Measurements from ENCODE around the gene CCDC6. TPM values are rescaled to one million over a fixed set of nuclear protein-coding genes. Genes with fewer than 3 reads are reported as not detected.

Gene CCDC6
- total RNA-seq, 2 experiments from 2014 or later, result 21.6 to 22.1 TPM

DNA sequence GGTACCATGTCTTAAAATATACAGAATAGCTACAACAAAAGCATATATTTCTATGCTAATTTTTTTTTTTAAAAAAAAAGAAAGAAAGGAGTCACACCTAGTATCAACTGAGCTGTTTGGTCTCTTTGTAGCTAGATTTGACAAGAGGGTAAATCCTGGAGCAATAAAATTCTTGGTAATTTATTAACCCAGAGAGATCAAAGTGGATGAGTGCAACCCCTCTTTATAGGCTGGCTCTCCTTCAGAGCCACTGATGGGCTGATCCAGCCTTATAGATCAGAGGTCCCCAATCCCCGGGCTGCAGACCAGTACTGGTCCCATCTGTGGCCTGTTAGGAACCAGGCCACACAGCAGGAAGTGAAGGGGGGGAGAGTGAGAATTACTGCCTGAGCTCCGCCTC is 133.3 kb downstream of the CCDC6 start:
- intact Hi-C loops (cut with DNase I, micrococcal nuclease), result no loop called here
- no peak for DNase-seq
- CTCF ChIA-PET, result no interaction called here
- H3K9me3 Mint-ChIP-seq, result peaks cover 5% of the 10 kb centered on the region
- no peak for ATAC-seq (ENCODE audit: poor library complexity)
- no peaks in the 10 kb centered on the region for H3K4me1 Mint-ChIP-seq (ENCODE audit: low read depth)
- TF ChIP-seq, protein P1, sequence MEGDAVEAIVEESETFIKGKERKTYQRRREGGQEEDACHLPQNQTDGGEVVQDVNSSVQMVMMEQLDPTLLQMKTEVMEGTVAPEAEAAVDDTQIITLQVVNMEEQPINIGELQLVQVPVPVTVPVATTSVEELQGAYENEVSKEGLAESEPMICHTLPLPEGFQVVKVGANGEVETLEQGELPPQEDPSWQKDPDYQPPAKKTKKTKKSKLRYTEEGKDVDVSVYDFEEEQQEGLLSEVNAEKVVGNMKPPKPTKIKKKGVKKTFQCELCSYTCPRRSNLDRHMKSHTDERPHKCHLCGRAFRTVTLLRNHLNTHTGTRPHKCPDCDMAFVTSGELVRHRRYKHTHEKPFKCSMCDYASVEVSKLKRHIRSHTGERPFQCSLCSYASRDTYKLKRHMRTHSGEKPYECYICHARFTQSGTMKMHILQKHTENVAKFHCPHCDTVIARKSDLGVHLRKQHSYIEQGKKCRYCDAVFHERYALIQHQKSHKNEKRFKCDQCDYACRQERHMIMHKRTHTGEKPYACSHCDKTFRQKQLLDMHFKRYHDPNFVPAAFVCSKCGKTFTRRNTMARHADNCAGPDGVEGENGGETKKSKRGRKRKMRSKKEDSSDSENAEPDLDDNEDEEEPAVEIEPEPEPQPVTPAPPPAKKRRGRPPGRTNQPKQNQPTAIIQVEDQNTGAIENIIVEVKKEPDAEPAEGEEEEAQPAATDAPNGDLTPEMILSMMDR (IDR thresholded peaks at IDR 0.05), result no peak
- H3K9me3 ChIP-seq (ENCODE audit: control insufficient read depth in 1 of 2, insufficient read depth in 1 of 2, low read length in 2 of 2), result peaks cover 0 to 12% of the 10 kb centered on the region in 2 experiments
- H3K4me3 ChIP-seq (ENCODE audit: low read length), result no peak overlapping the region
- H3K27me3 ChIP-seq (ENCODE audit: control insufficient read depth in 1 of 2, insufficient read depth in 2 of 2, low read length in 2 of 2), result no peaks in the 10 kb centered on the region
- H3K4me3 Mint-ChIP-seq, result no peak overlapping the region
- H3K4me1 ChIP-seq (ENCODE audit: insufficient read depth, low read length), result no peaks in the 10 kb centered on the region
- POLR2A ChIA-PET, result no interaction called here
- no peak overlapping the region for H3K27ac ChIP-seq (ENCODE audit: low read depth in 1 of 2, low read length in 2 of 2)
- no peak overlapping the region for H3K27ac Mint-ChIP-seq
- H3K36me3 Mint-ChIP-seq (ENCODE audit: low read depth), result no peaks in the 10 kb centered on the region
- H3K27me3 Mint-ChIP-seq, result no peaks in the 10 kb centered on the region
- H3K36me3 ChIP-seq (ENCODE audit: insufficient read depth, low read length), result no peaks in the 10 kb centered on the region

DNA sequence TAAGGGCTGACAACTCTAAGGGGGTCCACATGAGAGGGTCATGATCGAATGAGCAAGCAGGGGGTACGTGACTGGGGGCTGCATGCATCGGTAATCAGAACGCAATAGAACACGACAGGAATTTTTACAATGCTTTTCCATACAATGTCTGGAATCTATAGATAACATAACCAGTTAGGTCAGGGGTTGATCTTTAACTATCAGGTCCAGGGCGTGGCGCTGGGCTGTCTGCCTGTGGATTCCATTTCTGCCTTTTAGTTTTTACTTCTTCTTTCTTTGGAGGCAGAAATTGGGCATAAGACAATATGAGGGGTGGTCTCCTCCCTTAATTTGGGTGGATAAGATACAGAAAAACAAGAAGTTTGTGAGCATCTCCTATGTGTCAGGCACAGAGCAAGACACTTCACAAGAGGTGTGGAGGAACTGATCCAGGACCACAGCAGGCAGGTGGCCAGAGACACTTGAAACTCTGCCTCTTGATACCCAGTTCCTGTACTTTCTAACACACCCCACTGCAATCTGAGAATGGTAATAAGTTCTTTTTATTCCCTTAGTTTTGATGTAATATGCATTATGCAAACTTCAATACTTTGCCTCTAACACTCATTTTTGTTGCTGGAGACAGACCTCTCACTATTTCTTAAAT is 135.1 kb downstream of the CCDC6 start:
- CTCF ChIA-PET, result no interaction called here
- ATAC-seq (ENCODE audit: poor library complexity), result no peak
- H3K27me3 Mint-ChIP-seq, result no peaks in the 10 kb centered on the region
- no peaks in the 10 kb centered on the region for H3K27me3 ChIP-seq (ENCODE audit: control insufficient read depth in 1 of 2, insufficient read depth in 2 of 2, low read length in 2 of 2)
- no peaks in the 10 kb centered on the region for H3K9me3 Mint-ChIP-seq
- intact Hi-C loops (cut with DNase I, micrococcal nuclease), result no loop called here
- TF ChIP-seq, protein P1 (IDR thresholded peaks at IDR 0.05), result no peak
- no peak overlapping the region for H3K27ac Mint-ChIP-seq
- no peak overlapping the region for H3K4me3 ChIP-seq (ENCODE audit: low read length)
- no peak overlapping the region for H3K4me3 Mint-ChIP-seq
- POLR2A ChIA-PET, result no interaction called here
- no peaks in the 10 kb centered on the region for H3K4me1 Mint-ChIP-seq (ENCODE audit: low read depth)
- peaks cover 0 to 5% of the 10 kb centered on the region in 2 experiments for H3K9me3 ChIP-seq (ENCODE audit: control insufficient read depth in 1 of 2, insufficient read depth in 1 of 2, low read length in 2 of 2)
- no peak for DNase-seq
- H3K27ac ChIP-seq (ENCODE audit: low read depth in 1 of 2, low read length in 2 of 2), result no peak overlapping the region
- no peaks in the 10 kb centered on the region for H3K36me3 ChIP-seq (ENCODE audit: insufficient read depth, low read length)
- H3K36me3 Mint-ChIP-seq (ENCODE audit: low read depth), result no peaks in the 10 kb centered on the region
- no peaks in the 10 kb centered on the region for H3K4me1 ChIP-seq (ENCODE audit: insufficient read depth, low read length)

DNA sequence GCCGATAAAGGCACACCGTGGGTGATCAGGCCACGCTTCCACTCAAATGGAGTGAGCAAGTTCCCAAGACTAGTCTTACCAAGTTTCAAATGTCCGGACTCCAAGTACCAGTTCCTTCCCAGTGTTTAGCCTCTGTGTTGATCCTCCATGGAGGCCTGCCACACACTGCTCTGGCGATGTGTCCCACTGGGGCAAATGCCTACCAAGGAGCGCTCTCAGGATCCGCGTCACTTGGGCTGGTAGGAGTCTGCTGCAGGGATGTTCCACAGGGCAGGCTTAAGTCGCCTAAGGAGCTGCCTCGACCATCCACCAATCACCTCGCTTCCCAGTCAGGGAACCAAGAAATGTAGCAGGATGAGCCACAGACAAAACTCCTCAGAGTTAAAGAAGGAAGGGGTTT is 135.7 kb downstream of the CCDC6 start:
- Histone ChIP-seq H3K4me1 (ENCODE audit: insufficient read depth, low read length) (no peaks in the 10 kb centered on the region), H3K27me3 (ENCODE audit: control insufficient read depth in 1 of 2, insufficient read depth in 2 of 2, low read length in 2 of 2) (no peaks in the 10 kb centered on the region), H3K9me3 (ENCODE audit: control insufficient read depth in 1 of 2, insufficient read depth in 1 of 2, low read length in 2 of 2) (peaks cover 0 to 5% of the 10 kb centered on the region in 2 experiments), H3K27ac (ENCODE audit: low read depth in 1 of 2, low read length in 2 of 2) (no peak overlapping the region), H3K4me3 (ENCODE audit: low read length) (no peak overlapping the region), H3K36me3 (ENCODE audit: insufficient read depth, low read length) (no peaks in the 10 kb centered on the region)
- no peaks in the 10 kb centered on the region for H3K27me3 Mint-ChIP-seq
- H3K4me1 Mint-ChIP-seq (ENCODE audit: low read depth), result no peaks in the 10 kb centered on the region
- DNase-seq (no peak), ATAC-seq (ENCODE audit: poor library complexity) (no peak)
- no peak overlapping the region for H3K27ac Mint-ChIP-seq
- no peaks in the 10 kb centered on the region for H3K36me3 Mint-ChIP-seq (ENCODE audit: low read depth)
- intact Hi-C loops (cut with DNase I, micrococcal nuclease), result no loop called here
- TF ChIP-seq, protein P1 (IDR thresholded peaks at IDR 0.05), result no peak
- H3K4me3 Mint-ChIP-seq, result no peak overlapping the region
- CTCF ChIA-PET, result no interaction called here
- H3K9me3 Mint-ChIP-seq, result no peaks in the 10 kb centered on the region
- POLR2A ChIA-PET, result no interaction called here

Data from CD4-positive, alpha-beta T cell (primary cell).